ENCODE data around the gene CXCR5. TPM values are rescaled to one million over a fixed set of nuclear protein-coding genes. Genes with fewer than 3 reads are reported as not detected.

CXCR5 gene
- total and polyA plus RNA-seq, 4 donors: 0.06 to 0.92 TPM; not detected in 2

DNA sequence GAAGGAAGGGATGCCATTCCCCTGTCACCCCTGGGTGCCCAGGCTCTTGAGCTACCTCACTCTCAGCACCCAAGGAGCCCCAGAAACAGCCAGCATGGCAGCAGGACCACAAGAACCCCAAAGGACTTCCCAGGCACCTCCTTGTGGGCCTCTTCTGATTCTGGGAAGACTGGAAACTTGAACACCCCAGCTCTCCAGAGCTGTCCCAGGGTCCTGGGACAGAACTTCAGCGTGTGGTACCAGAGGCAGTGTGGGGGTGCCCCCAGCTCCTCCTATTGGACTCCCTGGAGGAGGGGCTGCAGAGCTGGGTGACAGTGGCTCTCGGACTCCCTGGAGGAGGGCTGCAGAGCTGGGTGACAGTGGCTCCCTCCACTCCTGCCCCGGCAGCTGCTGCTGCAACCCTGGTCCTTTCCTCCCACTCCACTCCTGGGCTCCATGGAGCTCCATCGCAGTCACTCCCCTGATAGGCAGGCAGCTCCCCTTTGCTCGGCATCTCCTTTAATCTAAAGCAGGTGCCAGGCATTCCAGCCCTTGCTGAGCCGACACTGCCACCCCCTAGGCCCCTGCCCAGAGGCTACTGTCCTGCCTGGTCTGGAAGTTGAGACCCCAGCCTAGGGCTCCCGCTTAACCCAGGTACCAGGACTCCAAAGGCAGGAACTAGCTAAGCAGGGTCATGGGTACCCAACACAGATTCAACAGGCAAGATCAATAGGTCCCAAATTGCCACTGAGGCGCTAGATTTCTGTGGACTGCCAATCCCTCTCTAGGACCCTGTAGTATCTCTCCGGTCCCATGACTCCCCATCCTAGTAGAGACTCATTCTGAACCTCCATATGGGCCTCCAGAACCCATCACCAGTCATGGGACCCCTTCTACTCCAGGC lies 39.3 kb downstream of the CXCR5 start:
- peak overlapping the region; percentile 52 to 68 for H3K9ac ChIP-seq (ENCODE audit: low read depth in 1 of 2, low read length in 2 of 2)
- H3K9me3 ChIP-seq (ENCODE audit: control insufficient read depth in 4 of 4, low read length in 3 of 4): no peaks in the 10 kb centered on the region
- H3K27ac ChIP-seq (ENCODE audit: low read depth in 1 of 2, low read length in 2 of 2): peak overlapping the region; percentile 91 to 94
- H3K4me1 ChIP-seq (ENCODE audit: control insufficient read depth in 4 of 4, insufficient read depth in 4 of 4, low read length in 3 of 4): peaks cover 20 to 78% (median 70%) of the 10 kb centered on the region in 4 donors
- WGBS: 38% methylated on average over 9 of the region's 9 CpGs
- peak overlapping the region; percentile 47 to 85 (median 75) for H3K4me3 ChIP-seq (ENCODE audit: low read depth in 1 of 3, low read length in 3 of 3)
- no peak for DNase-seq (ENCODE audit: low spot score)
- no peaks in the 10 kb centered on the region for H3K27me3 ChIP-seq (ENCODE audit: control insufficient read depth in 4 of 4, insufficient read depth in 4 of 4, low read length in 3 of 4)
- TF ChIP-seq ZBTB33 (IDR thresholded peaks at IDR 0.05) (no peak), GABPA (IDR thresholded peaks at IDR 0.05 in 1 of 2, conservative IDR thresholded peaks at IDR 0.05 in 1 of 2) (no peak), EGR1 (IDR thresholded peaks at IDR 0.05; ENCODE audit: low read depth in 2 of 2) (no peak), FOXA2 (IDR thresholded peaks at IDR 0.05) (no peak), REST (IDR thresholded peaks at IDR 0.05) (no peak), TAF1 (conservative IDR thresholded peaks at IDR 0.05) (no peak), SP1 (IDR thresholded peaks at IDR 0.05) (no peak), HNF4G (IDR thresholded peaks at IDR 0.05) (no peak), HNF4A (conservative IDR thresholded peaks at IDR 0.05) (no peak), RAD21 (IDR thresholded peaks at IDR 0.05) (no peak), CTCF (IDR thresholded peaks at IDR 0.05; ENCODE audit: low read depth, low read length, missing input control) (no peak), JUND (IDR thresholded peaks at IDR 0.05) (no peak), FOXA1 (IDR thresholded peaks at IDR 0.05) (no peak), RXRA (IDR thresholded peaks at IDR 0.05) (no peak), MAX (IDR thresholded peaks at IDR 0.05) (no peak), NR2F2 (IDR thresholded peaks at IDR 0.05) (no peak)
- TF ChIP-seq, protein P1, sequence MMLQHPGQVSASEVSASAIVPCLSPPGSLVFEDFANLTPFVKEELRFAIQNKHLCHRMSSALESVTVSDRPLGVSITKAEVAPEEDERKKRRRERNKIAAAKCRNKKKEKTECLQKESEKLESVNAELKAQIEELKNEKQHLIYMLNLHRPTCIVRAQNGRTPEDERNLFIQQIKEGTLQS (IDR thresholded peaks at IDR 0.05): no peak
- no peaks in the 10 kb centered on the region for H3K36me3 ChIP-seq (ENCODE audit: control insufficient read depth in 4 of 4, insufficient read depth in 3 of 4, low read depth in 1 of 4, low read length in 3 of 4)

Measured in liver (tissue), 9 donors.